VCaP (cell line): ENCODE measurements around the gene GARNL3.

ENCODE experiments used
- H3K27ac ChIP-seq: fragments of 450-650 bp; 2 replicates; pipeline ENCODE4 v1.5.1; 2017
- TF ChIP-seq, protein P1 (sequence below): fragments of 450-650 bp; conservative IDR thresholded peaks from 2 replicates; pipeline ENCODE4 v1.5.1; 2017; ENCODE audit warnings: mild to moderate bottlenecking, moderate library complexity

GARNL3 gene

GRCh38 chr9:127399736-127400269 is 135.2 kb downstream of the GARNL3 start:
- TF ChIP-seq, protein P1, sequence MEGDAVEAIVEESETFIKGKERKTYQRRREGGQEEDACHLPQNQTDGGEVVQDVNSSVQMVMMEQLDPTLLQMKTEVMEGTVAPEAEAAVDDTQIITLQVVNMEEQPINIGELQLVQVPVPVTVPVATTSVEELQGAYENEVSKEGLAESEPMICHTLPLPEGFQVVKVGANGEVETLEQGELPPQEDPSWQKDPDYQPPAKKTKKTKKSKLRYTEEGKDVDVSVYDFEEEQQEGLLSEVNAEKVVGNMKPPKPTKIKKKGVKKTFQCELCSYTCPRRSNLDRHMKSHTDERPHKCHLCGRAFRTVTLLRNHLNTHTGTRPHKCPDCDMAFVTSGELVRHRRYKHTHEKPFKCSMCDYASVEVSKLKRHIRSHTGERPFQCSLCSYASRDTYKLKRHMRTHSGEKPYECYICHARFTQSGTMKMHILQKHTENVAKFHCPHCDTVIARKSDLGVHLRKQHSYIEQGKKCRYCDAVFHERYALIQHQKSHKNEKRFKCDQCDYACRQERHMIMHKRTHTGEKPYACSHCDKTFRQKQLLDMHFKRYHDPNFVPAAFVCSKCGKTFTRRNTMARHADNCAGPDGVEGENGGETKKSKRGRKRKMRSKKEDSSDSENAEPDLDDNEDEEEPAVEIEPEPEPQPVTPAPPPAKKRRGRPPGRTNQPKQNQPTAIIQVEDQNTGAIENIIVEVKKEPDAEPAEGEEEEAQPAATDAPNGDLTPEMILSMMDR: no peak
- H3K27ac ChIP-seq: no peak overlapping the region

GRCh38 chr9:127402401-127403090 is 138.0 kb downstream of the GARNL3 start:
- H3K27ac ChIP-seq: no peak overlapping the region
- TF ChIP-seq, protein P1: no peak

DNA sequence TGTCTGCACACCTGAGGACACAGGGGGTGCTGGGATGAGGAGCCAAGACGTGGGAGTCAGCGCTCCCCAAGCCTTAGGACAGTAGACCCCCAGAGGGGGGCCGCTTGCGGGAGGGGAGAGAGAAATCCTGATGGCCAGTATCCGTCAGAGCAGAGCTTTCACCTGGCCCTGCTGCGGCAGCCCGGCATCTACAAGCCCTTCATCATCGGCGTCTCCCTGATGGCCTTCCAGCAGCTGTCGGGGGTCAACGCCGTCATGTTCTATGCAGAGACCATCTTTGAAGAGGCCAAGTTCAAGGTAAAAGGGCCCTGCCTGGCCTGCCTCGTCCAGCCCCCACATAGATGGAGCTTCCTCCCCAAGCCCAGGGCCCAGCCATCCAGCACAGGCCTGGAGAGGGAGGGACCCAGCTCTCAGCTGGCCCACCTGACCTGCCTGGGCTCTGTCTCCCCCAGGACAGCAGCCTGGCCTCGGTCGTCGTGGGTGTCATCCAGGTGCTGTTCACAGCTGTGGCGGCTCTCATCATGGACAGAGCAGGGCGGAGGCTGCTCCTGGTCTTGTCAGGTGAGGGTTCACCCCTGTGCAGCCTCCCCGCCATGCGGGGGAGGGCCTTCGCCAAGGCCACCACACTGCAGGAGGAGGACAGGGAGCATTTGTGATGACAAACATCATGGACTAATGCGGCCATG is 139.1 kb downstream of the GARNL3 start:
- TF ChIP-seq, protein P1: no peak
- no peak overlapping the region for H3K27ac ChIP-seq

DNA sequence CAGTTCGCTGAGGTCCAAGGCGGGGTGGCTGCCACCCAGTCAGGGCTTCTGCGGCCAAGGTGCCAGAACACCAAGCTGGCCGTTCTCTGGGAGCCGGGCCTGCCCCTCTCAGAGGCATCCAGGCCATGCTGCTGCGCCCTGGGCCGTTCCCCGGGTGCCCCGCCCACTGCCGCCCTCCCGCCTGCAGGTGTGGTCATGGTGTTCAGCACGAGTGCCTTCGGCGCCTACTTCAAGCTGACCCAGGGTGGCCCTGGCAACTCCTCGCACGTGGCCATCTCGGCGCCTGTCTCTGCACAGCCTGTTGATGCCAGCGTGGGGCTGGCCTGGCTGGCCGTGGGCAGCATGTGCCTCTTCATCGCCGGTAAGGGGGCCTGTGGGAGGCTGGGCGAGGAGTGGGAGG is 140.1 kb downstream of the GARNL3 start:
- H3K27ac ChIP-seq: no peak overlapping the region
- TF ChIP-seq, protein P1: no peak

DNA sequence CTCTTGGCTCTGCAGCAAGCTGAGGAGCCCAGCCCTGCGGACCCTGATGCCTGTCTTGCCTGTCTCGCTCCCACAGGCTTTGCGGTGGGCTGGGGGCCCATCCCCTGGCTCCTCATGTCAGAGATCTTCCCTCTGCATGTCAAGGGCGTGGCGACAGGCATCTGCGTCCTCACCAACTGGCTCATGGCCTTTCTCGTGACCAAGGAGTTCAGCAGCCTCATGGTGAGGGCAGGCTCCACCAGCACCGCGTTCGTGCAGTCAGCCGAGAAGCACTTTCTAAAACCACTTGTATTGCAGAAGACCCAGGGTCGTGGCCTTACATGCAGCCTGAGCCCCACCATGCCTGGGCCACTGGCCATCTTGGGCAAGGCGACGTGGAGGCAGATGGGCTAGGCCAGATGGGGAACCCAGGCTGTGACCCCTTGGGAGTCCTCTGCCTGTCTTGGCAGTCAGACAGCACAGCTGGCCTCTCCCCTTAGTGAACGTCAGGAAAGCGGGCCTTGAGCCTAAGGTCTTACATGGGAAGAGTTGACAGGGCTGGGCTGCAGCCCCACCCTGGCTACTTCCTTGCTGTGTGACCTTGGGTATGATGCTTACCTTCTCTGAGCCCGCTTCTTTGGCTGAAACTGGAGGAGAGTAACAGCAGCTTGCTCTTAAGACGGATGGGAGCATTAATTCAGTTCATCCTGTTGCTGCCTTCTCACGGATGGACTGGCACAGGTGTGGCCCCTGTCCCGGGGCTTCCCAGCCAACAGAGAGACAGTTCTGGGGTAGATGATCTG is 141.0 kb downstream of the GARNL3 start:
- peak overlapping the region; percentile 98 for H3K27ac ChIP-seq

DNA sequence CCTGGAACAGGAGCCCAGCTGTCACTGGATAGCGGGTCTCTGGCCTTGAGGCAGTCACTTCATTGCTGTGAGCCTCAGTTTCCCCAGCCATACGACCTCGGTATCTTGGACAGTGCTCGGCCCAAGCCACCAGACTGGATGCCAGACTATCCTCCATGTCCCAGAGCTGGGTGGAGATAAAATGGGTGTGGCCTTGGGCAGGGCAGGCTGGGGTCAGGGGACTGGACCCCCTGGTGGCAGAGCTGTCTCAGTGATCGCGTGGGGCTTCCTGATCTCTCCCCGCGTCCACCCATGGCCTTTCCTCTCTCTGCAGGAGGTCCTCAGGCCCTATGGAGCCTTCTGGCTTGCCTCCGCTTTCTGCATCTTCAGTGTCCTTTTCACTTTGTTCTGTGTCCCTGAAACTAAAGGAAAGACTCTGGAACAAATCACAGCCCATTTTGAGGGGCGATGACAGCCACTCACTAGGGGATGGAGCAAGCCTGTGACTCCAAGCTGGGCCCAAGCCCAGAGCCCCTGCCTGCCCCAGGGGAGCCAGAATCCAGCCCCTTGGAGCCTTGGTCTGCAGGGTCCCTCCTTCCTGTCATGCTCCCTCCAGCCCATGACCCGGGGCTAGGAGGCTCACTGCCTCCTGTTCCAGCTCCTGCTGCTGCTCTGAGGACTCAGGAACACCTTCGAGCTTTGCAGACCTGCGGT is 142.4 kb downstream of the GARNL3 start:
- TF ChIP-seq, protein P1: no peak
- peak overlapping the region; percentile 98 for H3K27ac ChIP-seq

More for the DNA sequence above, 141.0 kb downstream of the GARNL3 start:
- TF ChIP-seq, protein P1: no peak

- peak overlapping the region; percentile 98 for H3K27ac ChIP-seq
- TF ChIP-seq, protein P1: no peak
These were observed 142.9 kb downstream of the GARNL3 start for GRCh38 chr9:127407492-127407843.
